ENCODE results near the gene CRTC2.
"Not testable (repeated sequence)": the region's sequence is repeated elsewhere in the genome, so short reads cannot be mapped to it uniquely, and the experiment has no call there.

CRTC2 gene

GRCh38 chr1:153912349-153912748, 46.1 kb downstream of the CRTC2 start:
- DNase-seq = no peak
- Histone ChIP-seq H3K4me1 (ENCODE audit: insufficient read depth, low read length) (no peaks in the 10 kb centered on the region; the same call in 1 of the 2 replicates), H3K9me3 (ENCODE audit: insufficient read depth, low read length, severe bottlenecking) (no peaks in the 10 kb centered on the region), H3K27me3 (ENCODE audit: insufficient read depth, low read length, poor library complexity) (no peaks in the 10 kb centered on the region), H3K79me2 (ENCODE audit: insufficient read depth, low read length) (peaks cover 99% of the 10 kb centered on the region), H4K20me1 (ENCODE audit: insufficient read depth, low read length) (peaks cover 60% of the 10 kb centered on the region; the same call in 1 of the 2 replicates), H3K36me3 (ENCODE audit: insufficient read depth, low read length) (peaks cover 29% of the 10 kb centered on the region), H3K27ac (ENCODE audit: low read length) (no peak overlapping the region), H2AFZ (ENCODE audit: low read depth, low read length) (no peak overlapping the region), H3K4me3 (ENCODE audit: low read depth in 1 of 2, low read length in 2 of 2) (no peak overlapping the region), H3K9ac (ENCODE audit: low read depth, low read length) (no peak overlapping the region), H3K4me2 (ENCODE audit: insufficient read depth, low read length) (no peak overlapping the region)
- no peak for TF ChIP-seq CTCF (IDR thresholded peaks at IDR 0.05; ENCODE audit: borderline replicate concordance, extremely low read depth, low read length, poor library complexity, severe bottlenecking)
- no peak for ATAC-seq (ENCODE audit: insufficient read depth, low read depth)

GRCh38 chr1:153910560-153910959, 47.9 kb downstream of the CRTC2 start:
- H3K4me2 ChIP-seq (ENCODE audit: insufficient read depth, low read length); H3K27me3 ChIP-seq (ENCODE audit: insufficient read depth, low read length, poor library complexity); H3K27ac ChIP-seq (ENCODE audit: low read length); H2AFZ ChIP-seq (ENCODE audit: low read depth, low read length); H3K9me3 ChIP-seq (ENCODE audit: insufficient read depth, low read length, severe bottlenecking); DNase-seq; H3K9ac ChIP-seq (ENCODE audit: low read depth, low read length); H3K4me1 ChIP-seq (ENCODE audit: insufficient read depth, low read length); H3K4me3 ChIP-seq (ENCODE audit: low read depth in 1 of 2, low read length in 2 of 2); ATAC-seq (ENCODE audit: insufficient read depth, low read depth): not testable (repeated sequence)
- Histone ChIP-seq H3K79me2 (ENCODE audit: insufficient read depth, low read length) (peaks cover 99% of the 10 kb centered on the region), H3K36me3 (ENCODE audit: insufficient read depth, low read length) (peaks cover 29% of the 10 kb centered on the region), H4K20me1 (ENCODE audit: insufficient read depth, low read length) (peaks cover 71% of the 10 kb centered on the region; the same call in 1 of the 2 replicates)

- no peak overlapping the region for H3K9ac ChIP-seq (ENCODE audit: low read depth, low read length)
- no peaks in the 10 kb centered on the region for H3K27me3 ChIP-seq (ENCODE audit: insufficient read depth, low read length, poor library complexity)
- no peak overlapping the region for H3K27ac ChIP-seq (ENCODE audit: low read length)
- DNase-seq (no peak), ATAC-seq (ENCODE audit: insufficient read depth, low read depth) (no peak)
- TF ChIP-seq EZH2 (IDR thresholded peaks at IDR 0.05; ENCODE audit: borderline replicate concordance, low read depth, low read length, severe bottlenecking) (no peak), CTCF (IDR thresholded peaks at IDR 0.05; ENCODE audit: borderline replicate concordance, extremely low read depth, low read length, poor library complexity, severe bottlenecking) (no peak)
- no peaks in the 10 kb centered on the region for H3K9me3 ChIP-seq (ENCODE audit: insufficient read depth, low read length, severe bottlenecking)
- peaks cover 73% of the 10 kb centered on the region for H4K20me1 ChIP-seq (ENCODE audit: insufficient read depth, low read length)
- H3K4me1 ChIP-seq (ENCODE audit: insufficient read depth, low read length) = no peaks in the 10 kb centered on the region
- H3K4me3 ChIP-seq (ENCODE audit: low read depth in 1 of 2, low read length in 2 of 2) = no peak overlapping the region
- no peak overlapping the region for H2AFZ ChIP-seq (ENCODE audit: low read depth, low read length)
- no peak overlapping the region for H3K4me2 ChIP-seq (ENCODE audit: insufficient read depth, low read length)
- peaks cover 23% of the 10 kb centered on the region for H3K36me3 ChIP-seq (ENCODE audit: insufficient read depth, low read length)
- peaks cover 100% of the 10 kb centered on the region for H3K79me2 ChIP-seq (ENCODE audit: insufficient read depth, low read length)
Observed at GRCh38 chr1:153908071-153908470, 50.3 kb downstream of the CRTC2 start.

- ATAC-seq (ENCODE audit: insufficient read depth, low read depth) (no peak), DNase-seq (no peak)
- H2AFZ ChIP-seq (ENCODE audit: low read depth, low read length) = no peak overlapping the region
- peaks cover 71% of the 10 kb centered on the region for H4K20me1 ChIP-seq (ENCODE audit: insufficient read depth, low read length)
- no peaks in the 10 kb centered on the region for H3K4me1 ChIP-seq (ENCODE audit: insufficient read depth, low read length)
- H3K9me3 ChIP-seq (ENCODE audit: insufficient read depth, low read length, severe bottlenecking) = no peaks in the 10 kb centered on the region
- H3K36me3 ChIP-seq (ENCODE audit: insufficient read depth, low read length) = peaks cover 23% of the 10 kb centered on the region
- no peak overlapping the region for H3K4me3 ChIP-seq (ENCODE audit: low read depth in 1 of 2, low read length in 2 of 2)
- H3K9ac ChIP-seq (ENCODE audit: low read depth, low read length) = no peak overlapping the region
- no peaks in the 10 kb centered on the region for H3K27me3 ChIP-seq (ENCODE audit: insufficient read depth, low read length, poor library complexity)
- H3K79me2 ChIP-seq (ENCODE audit: insufficient read depth, low read length) = peaks cover 100% of the 10 kb centered on the region
- no peak overlapping the region for H3K4me2 ChIP-seq (ENCODE audit: insufficient read depth, low read length)
- H3K27ac ChIP-seq (ENCODE audit: low read length) = no peak overlapping the region
- no peak for TF ChIP-seq CTCF (IDR thresholded peaks at IDR 0.05; ENCODE audit: borderline replicate concordance, extremely low read depth, low read length, poor library complexity, severe bottlenecking)
- TF ChIP-seq EZH2 (IDR thresholded peaks at IDR 0.05; ENCODE audit: borderline replicate concordance, low read depth, low read length, severe bottlenecking) = no peak
Observed at GRCh38 chr1:153907134-153907533, 51.3 kb downstream of the CRTC2 start.
